ENCODE data around the gene ZNF841. TPM values are rescaled to one million over a fixed set of nuclear protein-coding genes. Genes with fewer than 3 reads are reported as not detected.
"Not testable (repeated sequence)": the region's sequence is repeated elsewhere in the genome, so short reads cannot be mapped to it uniquely, and the experiment has no call there.

The ZNF841 gene
- total RNA-seq, 1 donor from 2014 or later = 10.3 TPM

DNA sequence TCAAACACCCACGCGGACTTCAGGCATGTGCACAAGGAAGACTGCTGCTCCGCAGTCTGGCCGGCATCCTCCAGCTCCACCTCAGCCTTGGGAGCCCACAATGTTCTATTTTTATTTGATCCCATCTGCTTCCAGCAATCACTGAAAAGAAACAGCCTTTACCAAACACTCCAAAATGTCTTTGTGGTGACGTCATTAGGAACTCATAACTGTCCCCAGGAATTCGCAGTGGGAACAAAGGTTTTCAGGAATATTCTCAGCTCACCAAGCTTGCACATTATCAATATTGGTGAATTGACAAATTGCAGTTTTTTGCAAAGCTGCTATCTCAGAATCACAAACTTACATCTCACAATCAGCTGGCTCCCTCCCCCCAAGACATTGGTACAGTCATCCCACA is 15.2 kb upstream of the ZNF841 start:
- DNase-seq (ENCODE audit: low read depth) = no peak
- TF ChIP-seq, protein P1, sequence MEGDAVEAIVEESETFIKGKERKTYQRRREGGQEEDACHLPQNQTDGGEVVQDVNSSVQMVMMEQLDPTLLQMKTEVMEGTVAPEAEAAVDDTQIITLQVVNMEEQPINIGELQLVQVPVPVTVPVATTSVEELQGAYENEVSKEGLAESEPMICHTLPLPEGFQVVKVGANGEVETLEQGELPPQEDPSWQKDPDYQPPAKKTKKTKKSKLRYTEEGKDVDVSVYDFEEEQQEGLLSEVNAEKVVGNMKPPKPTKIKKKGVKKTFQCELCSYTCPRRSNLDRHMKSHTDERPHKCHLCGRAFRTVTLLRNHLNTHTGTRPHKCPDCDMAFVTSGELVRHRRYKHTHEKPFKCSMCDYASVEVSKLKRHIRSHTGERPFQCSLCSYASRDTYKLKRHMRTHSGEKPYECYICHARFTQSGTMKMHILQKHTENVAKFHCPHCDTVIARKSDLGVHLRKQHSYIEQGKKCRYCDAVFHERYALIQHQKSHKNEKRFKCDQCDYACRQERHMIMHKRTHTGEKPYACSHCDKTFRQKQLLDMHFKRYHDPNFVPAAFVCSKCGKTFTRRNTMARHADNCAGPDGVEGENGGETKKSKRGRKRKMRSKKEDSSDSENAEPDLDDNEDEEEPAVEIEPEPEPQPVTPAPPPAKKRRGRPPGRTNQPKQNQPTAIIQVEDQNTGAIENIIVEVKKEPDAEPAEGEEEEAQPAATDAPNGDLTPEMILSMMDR (IDR thresholded peaks at IDR 0.05; ENCODE audit: insufficient read depth, low read length, poor library complexity, severe bottlenecking) = no peak
- H3K27me3 ChIP-seq (ENCODE audit: control insufficient read depth, insufficient read depth, low read length) = no peaks in the 10 kb centered on the region
- H3K4me3 ChIP-seq (ENCODE audit: low read depth, low read length) = no peak overlapping the region
- no peaks in the 10 kb centered on the region for H3K36me3 ChIP-seq (ENCODE audit: control insufficient read depth, insufficient read depth, low read length)

DNA sequence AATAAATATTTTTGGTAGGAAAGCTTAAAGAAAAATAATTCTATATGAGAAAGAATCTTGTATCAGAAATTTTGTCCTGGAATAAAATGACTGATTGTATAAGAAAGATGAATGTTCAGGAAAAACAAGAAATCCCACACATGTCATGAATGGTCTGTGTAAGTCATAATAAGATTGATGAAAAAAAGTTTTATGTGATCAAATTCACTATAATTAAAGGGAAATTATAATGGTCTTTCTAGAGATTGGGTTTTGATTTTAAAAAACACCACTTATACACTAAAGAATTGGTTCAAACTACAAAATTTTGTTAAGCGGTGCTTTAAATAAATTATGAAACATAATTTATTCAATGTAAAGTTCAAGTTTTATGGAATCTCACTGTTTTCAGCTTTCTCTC is 7.2 kb upstream of the ZNF841 start:
- TF ChIP-seq, protein P1 (IDR thresholded peaks at IDR 0.05; ENCODE audit: insufficient read depth, low read length, poor library complexity, severe bottlenecking) = no peak
- no peak for DNase-seq (ENCODE audit: low read depth)
- Histone ChIP-seq H3K27me3 (ENCODE audit: control insufficient read depth, insufficient read depth, low read length) (no peaks in the 10 kb centered on the region), H3K36me3 (ENCODE audit: control insufficient read depth, insufficient read depth, low read length) (no peaks in the 10 kb centered on the region), H3K4me3 (ENCODE audit: low read depth, low read length) (no peak overlapping the region)

GRCh38 chr19:52101866-52102562 is 6.4 kb upstream of the ZNF841 start:
- TF ChIP-seq, protein P1 (IDR thresholded peaks at IDR 0.05; ENCODE audit: insufficient read depth, low read length, poor library complexity, severe bottlenecking) = no peak
- Histone ChIP-seq H3K27me3 (ENCODE audit: control insufficient read depth, insufficient read depth, low read length) (no peaks in the 10 kb centered on the region), H3K36me3 (ENCODE audit: control insufficient read depth, insufficient read depth, low read length) (no peaks in the 10 kb centered on the region), H3K4me3 (ENCODE audit: low read depth, low read length) (no peak overlapping the region)
- no peak for DNase-seq (ENCODE audit: low read depth)

DNA sequence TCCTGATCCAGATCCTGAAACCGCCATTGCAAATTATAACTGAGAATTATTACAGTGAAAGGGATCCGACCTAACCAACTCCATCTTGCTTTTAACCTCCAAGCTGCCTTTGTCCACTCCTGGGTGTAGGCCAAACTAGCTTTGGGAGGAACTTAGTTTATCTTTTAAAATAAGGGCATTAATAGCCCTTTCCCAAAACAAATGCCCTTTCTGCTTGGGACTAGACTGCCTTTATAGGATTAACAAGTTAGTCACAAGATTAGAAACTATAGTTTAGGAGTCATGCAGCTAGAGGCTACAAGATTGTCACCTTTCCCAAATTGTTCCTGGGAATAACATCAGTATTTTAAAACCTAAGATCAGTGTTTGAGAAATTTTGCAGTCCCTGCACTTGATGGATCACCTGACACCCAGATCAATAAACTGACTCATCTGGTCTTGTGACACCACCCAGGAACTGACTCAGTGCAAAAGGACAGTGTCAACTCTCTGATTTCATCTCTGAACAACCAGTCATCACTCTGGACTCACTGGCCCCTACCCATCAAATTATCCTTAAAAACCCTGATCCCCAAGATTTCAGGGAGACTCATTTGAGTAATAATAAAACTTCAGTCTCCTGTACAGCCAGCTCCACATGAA is 4.1 kb upstream of the ZNF841 start:
- TF ChIP-seq, protein P1 (IDR thresholded peaks at IDR 0.05; ENCODE audit: insufficient read depth, low read length, poor library complexity, severe bottlenecking) = no peak
- no peaks in the 10 kb centered on the region for H3K36me3 ChIP-seq (ENCODE audit: control insufficient read depth, insufficient read depth, low read length)
- no peak for DNase-seq (ENCODE audit: low read depth)
- H3K4me3 ChIP-seq (ENCODE audit: low read depth, low read length) = no peak overlapping the region
- no peaks in the 10 kb centered on the region for H3K27me3 ChIP-seq (ENCODE audit: control insufficient read depth, insufficient read depth, low read length)

GRCh38 chr19:52096416-52096815 is 851 bp upstream of the ZNF841 start:
- not testable (repeated sequence) for H3K4me3 ChIP-seq (ENCODE audit: low read depth, low read length); DNase-seq (ENCODE audit: low read depth); H3K27me3 ChIP-seq (ENCODE audit: control insufficient read depth, insufficient read depth, low read length); H3K36me3 ChIP-seq (ENCODE audit: control insufficient read depth, insufficient read depth, low read length)

- no peaks in the 10 kb centered on the region for H3K27me3 ChIP-seq (ENCODE audit: control insufficient read depth, insufficient read depth, low read length)
- no peak for DNase-seq (ENCODE audit: low read depth)
- H3K36me3 ChIP-seq (ENCODE audit: control insufficient read depth, insufficient read depth, low read length) = peaks cover 1% of the 10 kb centered on the region
- TF ChIP-seq, protein P1 (IDR thresholded peaks at IDR 0.05; ENCODE audit: insufficient read depth, low read length, poor library complexity, severe bottlenecking) = no peak
- H3K4me3 ChIP-seq (ENCODE audit: low read depth, low read length) = peak overlapping the region; percentile 87
Observed at GRCh38 chr19:52094526-52095130, 937 bp downstream of the ZNF841 start.
